ENCODE results near the gene DCXR. TPM values are rescaled to one million over a fixed set of nuclear protein-coding genes. Genes with fewer than 3 reads are reported as not detected.
A peak's percentile ranks its signal among the peaks of the same experiment; 100 is the strongest.

The DCXR gene
- total RNA-seq, 1 donor from 2014 or later = 49.9 TPM

- no peaks in the 10 kb centered on the region for H3K4me1 Mint-ChIP-seq (ENCODE audit: low read depth, unreplicated experiment)
- H3K4me3 Mint-ChIP-seq (ENCODE audit: unreplicated experiment) = peak within 1 kb of the TSS; percentile 86
- H3K36me3 ChIP-seq (ENCODE audit: insufficient read depth, low read length) = no peaks in the 10 kb centered on the region
- H3K9me3 Mint-ChIP-seq (ENCODE audit: unreplicated experiment) = no peaks in the 10 kb centered on the region
- TF ChIP-seq, protein P1, sequence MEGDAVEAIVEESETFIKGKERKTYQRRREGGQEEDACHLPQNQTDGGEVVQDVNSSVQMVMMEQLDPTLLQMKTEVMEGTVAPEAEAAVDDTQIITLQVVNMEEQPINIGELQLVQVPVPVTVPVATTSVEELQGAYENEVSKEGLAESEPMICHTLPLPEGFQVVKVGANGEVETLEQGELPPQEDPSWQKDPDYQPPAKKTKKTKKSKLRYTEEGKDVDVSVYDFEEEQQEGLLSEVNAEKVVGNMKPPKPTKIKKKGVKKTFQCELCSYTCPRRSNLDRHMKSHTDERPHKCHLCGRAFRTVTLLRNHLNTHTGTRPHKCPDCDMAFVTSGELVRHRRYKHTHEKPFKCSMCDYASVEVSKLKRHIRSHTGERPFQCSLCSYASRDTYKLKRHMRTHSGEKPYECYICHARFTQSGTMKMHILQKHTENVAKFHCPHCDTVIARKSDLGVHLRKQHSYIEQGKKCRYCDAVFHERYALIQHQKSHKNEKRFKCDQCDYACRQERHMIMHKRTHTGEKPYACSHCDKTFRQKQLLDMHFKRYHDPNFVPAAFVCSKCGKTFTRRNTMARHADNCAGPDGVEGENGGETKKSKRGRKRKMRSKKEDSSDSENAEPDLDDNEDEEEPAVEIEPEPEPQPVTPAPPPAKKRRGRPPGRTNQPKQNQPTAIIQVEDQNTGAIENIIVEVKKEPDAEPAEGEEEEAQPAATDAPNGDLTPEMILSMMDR (IDR thresholded peaks at IDR 0.05; ENCODE audit: insufficient read depth, low read depth, low read length) = no peak
- no peak for TF ChIP-seq EZH2 (IDR thresholded peaks at IDR 0.05; ENCODE audit: insufficient read depth, low read length)
- peaks cover 6% of the 10 kb centered on the region for H3K27me3 Mint-ChIP-seq (ENCODE audit: low read depth, unreplicated experiment)
- peaks cover 23% of the 10 kb centered on the region for H3K4me1 ChIP-seq (ENCODE audit: insufficient read depth, low read length)
- H3K9me3 ChIP-seq (ENCODE audit: insufficient read depth, low read depth, low read length) = no peaks in the 10 kb centered on the region
- H4K20me1 ChIP-seq (ENCODE audit: insufficient read depth, low read length) = peaks cover 27% of the 10 kb centered on the region
- peak within 1 kb of the TSS; percentile 19 for H3K27ac ChIP-seq (ENCODE audit: low read depth, low read length)
- FAIRE-seq = no peak
- H2AFZ ChIP-seq (ENCODE audit: low read depth, low read length) = peak within 1 kb of the TSS; percentile 84
- peak; percentile 98 for DNase-seq (ENCODE audit: low read depth)
- H3K4me3 ChIP-seq (ENCODE audit: insufficient read depth, low read depth, low read length) = peak within 1 kb of the TSS; percentile 81
- peak within 1 kb of the TSS; percentile 99 for H3K4me2 ChIP-seq (ENCODE audit: low read length)
- H3K27me3 ChIP-seq (ENCODE audit: insufficient read depth, low read length) = no peaks in the 10 kb centered on the region
- peak within 1 kb of the TSS; percentile 34 for H3K27ac Mint-ChIP-seq (ENCODE audit: unreplicated experiment)
- peak within 1 kb of the TSS; percentile 87 for H3K9ac ChIP-seq (ENCODE audit: low read length)
- H3K79me2 ChIP-seq (ENCODE audit: insufficient read depth, low read length) = peaks cover 15% of the 10 kb centered on the region
- H3K36me3 Mint-ChIP-seq (ENCODE audit: low read depth, unreplicated experiment) = peaks cover 1% of the 10 kb centered on the region
Measured at GRCh38 chr17:82022981-82023446, 14.5 kb downstream of the DCXR start, which contains the start of gene LRRC45. Gene LRRC45, plus strand, starts transcription at chr17:82023305. Its CDS starts 339 bp downstream, at chr17:82023644.

GRCh38 chr17:82022310-82022980 lies 15.1 kb downstream of the DCXR start, which contains the start of gene CENPX:
Gene CENPX, minus strand, starts transcription at chr17:82022878. Its CDS starts 17 bp downstream, at chr17:82022861.
- H3K4me2 ChIP-seq (ENCODE audit: low read length) = peak within 1 kb of the TSS; percentile 99
- FAIRE-seq (no peak), DNase-seq (ENCODE audit: low read depth) (no peak)
- TF ChIP-seq, protein P1 (IDR thresholded peaks at IDR 0.05; ENCODE audit: insufficient read depth, low read depth, low read length) = no peak
- TF ChIP-seq EZH2 (IDR thresholded peaks at IDR 0.05; ENCODE audit: insufficient read depth, low read length) = no peak
- H3K9me3 ChIP-seq (ENCODE audit: insufficient read depth, low read depth, low read length) = no peaks in the 10 kb centered on the region
- peak within 1 kb of the TSS; percentile 19 for H3K27ac ChIP-seq (ENCODE audit: low read depth, low read length)
- Mint-ChIP-seq H3K9me3 (ENCODE audit: unreplicated experiment) (no peaks in the 10 kb centered on the region), H3K4me1 (ENCODE audit: low read depth, unreplicated experiment) (no peaks in the 10 kb centered on the region), H3K27ac (ENCODE audit: unreplicated experiment) (no peak within 1 kb of the TSS), H3K27me3 (ENCODE audit: low read depth, unreplicated experiment) (peaks cover 3% of the 10 kb centered on the region), H3K36me3 (ENCODE audit: low read depth, unreplicated experiment) (no peaks in the 10 kb centered on the region), H3K4me3 (ENCODE audit: unreplicated experiment) (peak within 1 kb of the TSS; percentile 86)
- no peaks in the 10 kb centered on the region for H3K36me3 ChIP-seq (ENCODE audit: insufficient read depth, low read length)
- H3K9ac ChIP-seq (ENCODE audit: low read length) = peak within 1 kb of the TSS; percentile 87
- no peaks in the 10 kb centered on the region for H3K27me3 ChIP-seq (ENCODE audit: insufficient read depth, low read length)
- peak within 1 kb of the TSS; percentile 84 for H2AFZ ChIP-seq (ENCODE audit: low read depth, low read length)
- H4K20me1 ChIP-seq (ENCODE audit: insufficient read depth, low read length) = peaks cover 27% of the 10 kb centered on the region
- H3K4me1 ChIP-seq (ENCODE audit: insufficient read depth, low read length) = peaks cover 23% of the 10 kb centered on the region
- peak within 1 kb of the TSS; percentile 81 for H3K4me3 ChIP-seq (ENCODE audit: insufficient read depth, low read depth, low read length)
- peaks cover 15% of the 10 kb centered on the region for H3K79me2 ChIP-seq (ENCODE audit: insufficient read depth, low read length)

DNA sequence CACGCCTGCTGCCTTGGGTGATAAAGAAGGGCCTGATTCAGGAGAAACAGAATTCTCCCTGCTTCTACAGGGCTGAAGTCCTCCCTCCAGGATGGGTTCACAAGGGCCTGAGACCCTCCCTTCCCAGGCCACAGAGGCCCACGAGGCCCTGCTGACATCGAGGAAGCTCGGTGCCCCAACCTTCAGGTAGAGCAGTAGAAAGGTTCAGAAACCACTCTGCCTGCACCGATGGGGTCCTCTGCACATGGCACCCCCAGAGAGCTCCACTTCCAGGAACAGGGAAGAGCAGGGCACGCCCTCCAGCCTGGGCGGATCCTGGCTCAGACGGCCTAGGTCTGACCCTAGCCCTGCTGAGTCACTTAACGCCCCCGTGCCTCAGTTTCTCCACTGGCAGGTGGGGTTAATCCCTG lies 15.6 kb downstream of the DCXR start:
- TF ChIP-seq, protein P1 (IDR thresholded peaks at IDR 0.05; ENCODE audit: insufficient read depth, low read depth, low read length) = no peak
- no peak for TF ChIP-seq EZH2 (IDR thresholded peaks at IDR 0.05; ENCODE audit: insufficient read depth, low read length)
- FAIRE-seq (no peak), DNase-seq (ENCODE audit: low read depth) (no peak)
- no peaks in the 10 kb centered on the region for H3K4me1 Mint-ChIP-seq (ENCODE audit: low read depth, unreplicated experiment)
- peak overlapping the region; percentile 86 for H3K4me3 Mint-ChIP-seq (ENCODE audit: unreplicated experiment)
- no peaks in the 10 kb centered on the region for H3K27me3 ChIP-seq (ENCODE audit: insufficient read depth, low read length)
- peak overlapping the region; percentile 81 for H3K4me3 ChIP-seq (ENCODE audit: insufficient read depth, low read depth, low read length)
- H4K20me1 ChIP-seq (ENCODE audit: insufficient read depth, low read length) = peaks cover 27% of the 10 kb centered on the region
- H3K36me3 ChIP-seq (ENCODE audit: insufficient read depth, low read length) = no peaks in the 10 kb centered on the region
- H3K9me3 ChIP-seq (ENCODE audit: insufficient read depth, low read depth, low read length) = no peaks in the 10 kb centered on the region
- H2AFZ ChIP-seq (ENCODE audit: low read depth, low read length) = peak overlapping the region; percentile 78
- H3K4me1 ChIP-seq (ENCODE audit: insufficient read depth, low read length) = peaks cover 23% of the 10 kb centered on the region
- no peak overlapping the region for H3K27ac Mint-ChIP-seq (ENCODE audit: unreplicated experiment)
- no peaks in the 10 kb centered on the region for H3K36me3 Mint-ChIP-seq (ENCODE audit: low read depth, unreplicated experiment)
- H3K79me2 ChIP-seq (ENCODE audit: insufficient read depth, low read length) = peaks cover 15% of the 10 kb centered on the region
- H3K9me3 Mint-ChIP-seq (ENCODE audit: unreplicated experiment) = no peaks in the 10 kb centered on the region
- peak overlapping the region; percentile 87 for H3K9ac ChIP-seq (ENCODE audit: low read length)
- peaks cover 2% of the 10 kb centered on the region for H3K27me3 Mint-ChIP-seq (ENCODE audit: low read depth, unreplicated experiment)
- no peak overlapping the region for H3K27ac ChIP-seq (ENCODE audit: low read depth, low read length)
- H3K4me2 ChIP-seq (ENCODE audit: low read length) = peak overlapping the region; percentile 99

Measured in astrocyte (in vitro differentiated cells and primary cell).